Peyer's patch (tissue), 4 donors: ENCODE data around the gene FLACC1. TPM values are rescaled to one million over a fixed set of nuclear protein-coding genes. Genes with fewer than 3 reads are reported as not detected.
A peak's percentile ranks its signal among the peaks of the same experiment; 100 is the strongest.

Experiments used
- DNase-seq, 3 donors: peaks; one replicate each; pipeline ENCODE4 v3.0.0-alpha.2; 2017 to 2019
- H3K27ac ChIP-seq, 4 donors: fragments of 200-600 bp; sonication (generic); one replicate each; pipeline ENCODE4 v1.5.1; 2016 to 2019
- H3K27me3 ChIP-seq, 2 donors: fragments of 200-600 bp; sonication (generic); one replicate each; pipeline ENCODE4 v1.5.1; 2019
- H3K36me3 ChIP-seq, 3 donors: fragments of 200-600 bp; sonication (generic); one replicate each; pipeline ENCODE4 v1.5.1; 2016 to 2019
- H3K4me1 ChIP-seq, 4 donors: fragments of 200-600 bp; sonication (generic); one replicate each; pipeline ENCODE4 v1.5.1; 2016 to 2019
- H3K4me3 ChIP-seq, 4 donors: fragments of 200-600 bp; sonication (generic); 1 replicate in 3 of 4; 2 replicates in 1 of 4; pipeline ENCODE4 v1.5.1; 2016 to 2019; ENCODE audit warnings: mild to moderate bottlenecking in 1 of 4
- H3K9me3 ChIP-seq, 4 donors: fragments of 200-600 bp; sonication (generic); one replicate each; pipeline ENCODE4 v1.5.1; 2016 to 2019; ENCODE audit warnings: mild to moderate bottlenecking in 1 of 4
- CTCF ChIP-seq, 6 experiments: fragments of 450-650 bp in 4 of 6; fragments of 200-600 bp in 2 of 6; sonication (generic) in 1 of 6; IDR thresholded peaks; one replicate each; pipeline ENCODE4 v1.5.1; 2017 to 2019; ENCODE audit warnings: antibody characterized with exemption in 6 of 6, mild to moderate bottlenecking in 3 of 6, moderate library complexity in 1 of 6
- POLR2A ChIP-seq, 2 donors: fragments of 450-650 bp; IDR thresholded peaks; one replicate each; pipeline ENCODE4 v1.5.1; 2017; ENCODE audit warnings: antibody characterized with exemption in 2 of 2, mild to moderate bottlenecking in 2 of 2, moderate library complexity in 2 of 2
- total RNA-seq, 4 donors: library from RNA; depleted of rRNA; stranded (reverse); fragments of >200 nt; gene quantifications; one replicate each; pipeline ENCODE4 v1.1.0, GENCODE V29; 2016

FLACC1 gene
- total RNA-seq, 4 donors from 2014 or later, result 3.3 to 7.8 (median 6.6) TPM; not detected in 1

- peaks cover 0 to 5% (median 0%) of the 10 kb centered on the region in 4 donors for H3K4me1 ChIP-seq
- no peaks in the 10 kb centered on the region for H3K27me3 ChIP-seq
- no peak for DNase-seq
- H3K27ac ChIP-seq, result peak overlapping the region in 1 of 4 donors; percentile 6
- H3K36me3 ChIP-seq, result peaks cover 0 to 41% (median 0%) of the 10 kb centered on the region in 3 donors
- no peak overlapping the region for H3K4me3 ChIP-seq
- TF ChIP-seq POLR2A (IDR thresholded peaks at IDR 0.05) (no peak), CTCF (IDR thresholded peaks at IDR 0.05) (no peak)
- H3K9me3 ChIP-seq, result no peaks in the 10 kb centered on the region
Measured at GRCh38 chr2:201285499-201285898, 71.6 kb downstream of the FLACC1 start.

- Histone ChIP-seq H3K4me1 (peaks cover 0 to 5% (median 0%) of the 10 kb centered on the region in 4 donors), H3K27ac (no peak overlapping the region), H3K9me3 (no peaks in the 10 kb centered on the region), H3K36me3 (peaks cover 0 to 48% (median 0%) of the 10 kb centered on the region in 3 donors), H3K27me3 (no peaks in the 10 kb centered on the region), H3K4me3 (no peak overlapping the region)
- TF ChIP-seq CTCF (IDR thresholded peaks at IDR 0.05) (no peak), POLR2A (IDR thresholded peaks at IDR 0.05) (no peak)
- DNase-seq, result no peak
Measured at GRCh38 chr2:201280191-201281040, 76.7 kb downstream of the FLACC1 start.

GRCh38 chr2:201279079-201279478 lies 78.1 kb downstream of the FLACC1 start:
- DNase-seq, result no peak
- H3K4me3 ChIP-seq, result no peak overlapping the region
- TF ChIP-seq POLR2A (IDR thresholded peaks at IDR 0.05), result no peak
- TF ChIP-seq CTCF (IDR thresholded peaks at IDR 0.05), result no peak
- H3K27me3 ChIP-seq, result no peaks in the 10 kb centered on the region
- no peaks in the 10 kb centered on the region for H3K4me1 ChIP-seq
- no peak overlapping the region for H3K27ac ChIP-seq
- peaks cover 0 to 52% (median 0%) of the 10 kb centered on the region in 3 donors for H3K36me3 ChIP-seq
- H3K9me3 ChIP-seq, result no peaks in the 10 kb centered on the region

- Histone ChIP-seq H3K9me3 (no peaks in the 10 kb centered on the region), H3K36me3 (peaks cover 0 to 75% (median 0%) of the 10 kb centered on the region in 3 donors), H3K4me3 (no peak overlapping the region), H3K4me1 (no peaks in the 10 kb centered on the region), H3K27ac (no peak overlapping the region), H3K27me3 (no peaks in the 10 kb centered on the region)
- DNase-seq, result no peak
- TF ChIP-seq CTCF (IDR thresholded peaks at IDR 0.05), result no peak
- no peak for TF ChIP-seq POLR2A (IDR thresholded peaks at IDR 0.05)
Measured at GRCh38 chr2:201276511-201276910, 80.6 kb downstream of the FLACC1 start.

GRCh38 chr2:201275990-201276389 lies 81.2 kb downstream of the FLACC1 start:
- H3K4me3 ChIP-seq, result no peak overlapping the region
- no peaks in the 10 kb centered on the region for H3K27me3 ChIP-seq
- H3K36me3 ChIP-seq, result peaks cover 0 to 81% (median 0%) of the 10 kb centered on the region in 3 donors
- no peak overlapping the region for H3K27ac ChIP-seq
- TF ChIP-seq CTCF (IDR thresholded peaks at IDR 0.05), result no peak
- no peak for TF ChIP-seq POLR2A (IDR thresholded peaks at IDR 0.05)
- H3K9me3 ChIP-seq, result no peaks in the 10 kb centered on the region
- no peak for DNase-seq
- H3K4me1 ChIP-seq, result no peaks in the 10 kb centered on the region
